Lower leg skin (tissue), 4 donors: ENCODE measurements around the gene NFATC2. TPM values are rescaled to one million over a fixed set of nuclear protein-coding genes. Genes with fewer than 3 reads are reported as not detected.
A peak's percentile ranks its signal among the peaks of the same experiment; 100 is the strongest.

Experiments used
- DNase-seq, 2 donors: peaks; one replicate each; pipeline ENCODE4 v3.0.0-alpha.2; 2019; ENCODE audit warnings: low spot score in 2 of 2
- H3K4me3 ChIP-seq: fragments of 200-600 bp; sonication (generic); 2 replicates; pipeline ENCODE4 v1.5.1; 2017; ENCODE audit warnings: mild to moderate bottlenecking, low read depth; ENCODE audit not compliant: poor library complexity, severe bottlenecking
- POLR2A ChIP-seq, 2 donors: fragments of 450-650 bp; IDR thresholded peaks; one replicate each; pipeline ENCODE4 v1.6.1; 2016 to 2017; ENCODE audit warnings: antibody characterized with exemption in 2 of 2, mild to moderate bottlenecking in 1 of 2, moderate library complexity in 1 of 2
- WGBS, 2 donors: methylation state at CpG; one replicate each; pipeline ENCODE4 v1.1.5; 2018; 5-methylcytosine and 5-hydroxymethylcytosine counted together
- intact Hi-C: fragments of 100-400 bp; cut with DNase I; formaldehyde crosslinking; loops from one replicate; pipeline ENCODE4 v1.15.0; 2023; ENCODE audit warnings: low total_unique reads
- total RNA-seq, 4 donors: library from RNA; depleted of rRNA; stranded (reverse); fragments of >200 nt; gene quantifications; one replicate each; pipeline ENCODE4 v1.1.0, GENCODE V29; 2016
- TF ChIP-seq, protein P1 (sequence below), 3 donors: fragments of 450-650 bp; IDR thresholded peaks; one replicate each; pipeline ENCODE4 v1.5.1; 2016; ENCODE audit warnings: antibody characterized with exemption in 3 of 3, mild to moderate bottlenecking in 3 of 3, moderate library complexity in 2 of 3

The NFATC2 gene
- total RNA-seq, 4 donors from 2014 or later: 4.0 to 10.4 (median 5.1) TPM

DNA sequence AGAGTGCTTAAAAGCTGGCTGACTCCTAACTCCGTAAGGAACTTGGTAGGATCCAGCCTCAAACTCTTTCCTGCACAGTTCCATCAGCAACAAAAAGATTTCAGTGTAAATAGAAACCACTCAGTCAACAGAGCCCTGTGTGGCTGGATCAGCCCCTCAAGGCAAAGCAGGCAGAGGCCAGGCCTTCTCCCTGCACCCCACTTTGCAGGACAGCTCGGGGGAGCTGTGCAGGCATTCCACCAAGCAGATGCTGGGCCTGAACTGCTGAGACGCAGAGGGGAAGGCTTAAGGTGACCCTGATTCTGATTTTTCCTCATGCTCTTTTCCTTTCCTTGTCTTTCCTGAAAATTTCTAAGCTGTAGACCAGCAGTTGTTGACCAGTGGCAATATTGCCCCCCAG, 91.5 kb downstream of the NFATC2 start:
- intact Hi-C loops: no loop called here
- H3K4me3 ChIP-seq: no peak overlapping the region
- DNase-seq: no peak
- TF ChIP-seq POLR2A (IDR thresholded peaks at IDR 0.05): no peak
- TF ChIP-seq, protein P1, sequence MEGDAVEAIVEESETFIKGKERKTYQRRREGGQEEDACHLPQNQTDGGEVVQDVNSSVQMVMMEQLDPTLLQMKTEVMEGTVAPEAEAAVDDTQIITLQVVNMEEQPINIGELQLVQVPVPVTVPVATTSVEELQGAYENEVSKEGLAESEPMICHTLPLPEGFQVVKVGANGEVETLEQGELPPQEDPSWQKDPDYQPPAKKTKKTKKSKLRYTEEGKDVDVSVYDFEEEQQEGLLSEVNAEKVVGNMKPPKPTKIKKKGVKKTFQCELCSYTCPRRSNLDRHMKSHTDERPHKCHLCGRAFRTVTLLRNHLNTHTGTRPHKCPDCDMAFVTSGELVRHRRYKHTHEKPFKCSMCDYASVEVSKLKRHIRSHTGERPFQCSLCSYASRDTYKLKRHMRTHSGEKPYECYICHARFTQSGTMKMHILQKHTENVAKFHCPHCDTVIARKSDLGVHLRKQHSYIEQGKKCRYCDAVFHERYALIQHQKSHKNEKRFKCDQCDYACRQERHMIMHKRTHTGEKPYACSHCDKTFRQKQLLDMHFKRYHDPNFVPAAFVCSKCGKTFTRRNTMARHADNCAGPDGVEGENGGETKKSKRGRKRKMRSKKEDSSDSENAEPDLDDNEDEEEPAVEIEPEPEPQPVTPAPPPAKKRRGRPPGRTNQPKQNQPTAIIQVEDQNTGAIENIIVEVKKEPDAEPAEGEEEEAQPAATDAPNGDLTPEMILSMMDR (IDR thresholded peaks at IDR 0.05): no peak
- 68 to 87% methylated on average over 3 of the region's 3 CpGs for WGBS, 2 donors

DNA sequence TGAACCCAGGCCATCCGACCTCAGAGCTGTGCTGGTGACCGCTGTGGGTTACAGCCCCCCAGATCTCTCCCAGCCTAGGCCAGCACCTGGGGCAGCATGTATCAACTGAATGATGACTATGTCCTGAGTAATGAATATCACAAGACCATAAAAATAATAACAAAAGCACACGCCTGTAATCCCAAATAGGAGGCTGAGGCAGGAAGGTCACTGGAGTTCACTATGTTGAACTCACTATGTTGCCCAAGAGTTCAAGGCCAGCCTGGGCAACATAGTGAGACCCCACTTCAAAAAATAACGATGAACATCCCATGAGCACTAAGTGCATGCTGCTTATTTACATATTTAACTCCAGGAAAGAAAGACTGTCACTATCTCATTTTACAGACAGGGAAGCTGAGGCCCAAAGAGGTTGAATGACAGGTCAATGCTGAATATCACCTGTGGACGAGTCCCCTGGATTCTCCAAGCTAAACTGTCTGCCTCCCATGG, 92.3 kb downstream of the NFATC2 start:
- intact Hi-C loops: no loop called here
- TF ChIP-seq POLR2A (IDR thresholded peaks at IDR 0.05): no peak
- TF ChIP-seq, protein P1 (IDR thresholded peaks at IDR 0.05): no peak
- no peak overlapping the region for H3K4me3 ChIP-seq
- DNase-seq: no peak
- WGBS, 2 donors: 84 to 86% methylated on average over 5 of the region's 5 CpGs

DNA sequence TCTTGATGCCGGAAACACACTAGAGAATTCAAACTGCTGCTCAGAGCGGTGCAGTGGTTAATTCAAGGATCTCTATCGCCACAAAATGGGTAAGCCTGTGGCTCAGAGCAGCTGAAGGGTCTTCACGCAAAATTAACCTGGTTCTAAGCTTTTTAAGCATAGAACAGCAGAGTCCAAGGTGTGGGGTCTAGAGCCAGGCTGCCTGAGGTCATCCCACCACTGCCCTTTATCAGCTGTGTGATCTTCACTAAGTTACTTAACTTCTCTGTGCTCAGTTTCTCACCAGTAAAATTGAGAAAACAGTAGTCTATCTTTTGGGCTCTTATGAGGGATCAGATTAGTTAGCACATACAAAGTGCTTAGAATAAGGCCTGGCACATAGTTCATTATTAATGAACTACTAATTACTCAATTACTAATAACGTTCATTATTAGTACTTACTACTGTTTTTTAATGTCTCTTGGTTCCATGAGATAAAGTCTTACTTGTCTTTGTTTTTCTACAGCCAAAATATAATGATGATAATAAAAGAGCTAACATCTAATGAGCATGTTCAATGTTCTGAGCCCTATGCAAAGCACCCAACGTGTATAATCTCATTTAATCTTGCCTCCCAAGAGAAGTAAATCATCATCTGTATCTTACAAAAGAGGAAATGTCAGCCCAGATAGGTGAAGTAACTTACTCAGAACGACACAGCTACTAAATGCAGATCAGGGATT, 92.9 kb downstream of the NFATC2 start:
- 74 to 77% methylated on average over 7 of the region's 7 CpGs for WGBS, 2 donors
- intact Hi-C loops: no loop called here
- TF ChIP-seq, protein P1 (IDR thresholded peaks at IDR 0.05): no peak
- no peak for TF ChIP-seq POLR2A (IDR thresholded peaks at IDR 0.05)
- DNase-seq: no peak
- H3K4me3 ChIP-seq: no peak overlapping the region

DNA sequence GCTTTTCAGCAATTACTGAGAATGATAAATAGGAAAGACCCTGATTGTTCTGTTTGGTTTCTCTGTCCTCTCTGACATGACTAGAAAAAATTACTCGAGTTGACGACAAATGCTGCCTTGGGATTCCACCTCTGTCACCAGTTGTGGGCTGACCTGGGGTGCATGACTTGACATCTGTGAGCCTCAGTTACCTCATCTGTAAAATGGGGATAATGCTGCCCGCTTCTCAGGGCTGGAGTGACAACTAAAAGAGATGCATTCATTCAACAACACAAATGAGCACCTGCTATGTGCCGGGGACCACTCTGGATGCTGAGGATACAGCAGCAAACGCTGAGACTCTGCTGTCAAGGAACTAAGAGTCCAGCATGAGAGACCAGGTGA, 94.8 kb downstream of the NFATC2 start:
- 76% methylated on average over 5 of the region's 5 CpGs for WGBS, 2 donors
- intact Hi-C loops: no loop called here

DNA sequence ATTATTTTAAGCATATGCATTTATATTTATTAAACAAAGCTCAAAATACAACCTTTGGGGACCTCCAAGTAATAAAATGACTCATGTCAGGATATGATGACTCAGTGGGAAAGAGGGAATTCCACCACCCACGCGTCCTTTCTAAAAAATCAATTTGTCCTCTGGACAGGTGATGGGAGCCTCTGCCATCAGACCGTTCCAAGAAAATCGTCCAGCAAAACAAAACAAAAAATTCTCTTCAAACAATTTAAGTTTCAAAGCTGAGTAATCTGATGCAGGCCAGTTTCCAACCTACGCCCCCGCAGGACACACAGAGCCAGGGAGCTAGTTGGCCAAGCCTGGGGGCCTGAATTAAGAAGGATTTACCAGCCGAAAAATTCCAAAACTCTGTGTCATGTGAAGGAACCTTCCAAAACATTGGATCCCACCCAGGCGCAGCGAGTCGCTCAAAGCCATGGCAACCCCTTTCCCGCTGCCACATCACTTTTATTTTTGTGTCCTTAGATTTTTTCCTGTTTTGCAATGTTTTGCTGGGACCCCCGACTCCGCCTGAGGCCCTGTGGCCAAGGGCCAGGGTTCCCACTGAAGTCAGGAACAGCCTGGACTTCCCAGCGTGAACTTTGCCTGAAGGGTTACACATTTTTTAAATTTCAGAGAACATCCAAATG, 95.3 kb downstream of the NFATC2 start:
- TF ChIP-seq POLR2A (IDR thresholded peaks at IDR 0.05): no peak
- TF ChIP-seq, protein P1 (IDR thresholded peaks at IDR 0.05): no peak
- H3K4me3 ChIP-seq: no peak overlapping the region
- 9 to 12% methylated on average over 14 of the region's 14 CpGs for WGBS, 2 donors
- peak; percentile 76 to 92 for DNase-seq
- intact Hi-C loops: no loop called here

More for the DNA sequence above, 94.8 kb downstream of the NFATC2 start:
- no peak overlapping the region for H3K4me3 ChIP-seq
- TF ChIP-seq POLR2A (IDR thresholded peaks at IDR 0.05): no peak
- TF ChIP-seq, protein P1 (IDR thresholded peaks at IDR 0.05): no peak
- DNase-seq: no peak
